ENCODE data around the gene ABCG4.
"Not testable (repeated sequence)": the region's sequence is repeated elsewhere in the genome, so short reads cannot be mapped to it uniquely, and the experiment has no call there.

Gene ABCG4

GRCh38 chr11:119155733-119156492 is 7.1 kb downstream of the ABCG4 start:
- no peak for DNase-seq

GRCh38 chr11:119156496-119156895 is 7.6 kb downstream of the ABCG4 start:
- DNase-seq, result no peak

- no peak for DNase-seq
Measured at GRCh38 chr11:119157063-119157462, 8.2 kb downstream of the ABCG4 start.

GRCh38 chr11:119158467-119158866 is 9.6 kb downstream of the ABCG4 start:
- no peak for DNase-seq

GRCh38 chr11:119160151-119160550 is 11.3 kb downstream of the ABCG4 start:
- DNase-seq, result no peak

GRCh38 chr11:119161871-119162270 is 13.0 kb downstream of the ABCG4 start:
- DNase-seq, result no peak

DNA sequence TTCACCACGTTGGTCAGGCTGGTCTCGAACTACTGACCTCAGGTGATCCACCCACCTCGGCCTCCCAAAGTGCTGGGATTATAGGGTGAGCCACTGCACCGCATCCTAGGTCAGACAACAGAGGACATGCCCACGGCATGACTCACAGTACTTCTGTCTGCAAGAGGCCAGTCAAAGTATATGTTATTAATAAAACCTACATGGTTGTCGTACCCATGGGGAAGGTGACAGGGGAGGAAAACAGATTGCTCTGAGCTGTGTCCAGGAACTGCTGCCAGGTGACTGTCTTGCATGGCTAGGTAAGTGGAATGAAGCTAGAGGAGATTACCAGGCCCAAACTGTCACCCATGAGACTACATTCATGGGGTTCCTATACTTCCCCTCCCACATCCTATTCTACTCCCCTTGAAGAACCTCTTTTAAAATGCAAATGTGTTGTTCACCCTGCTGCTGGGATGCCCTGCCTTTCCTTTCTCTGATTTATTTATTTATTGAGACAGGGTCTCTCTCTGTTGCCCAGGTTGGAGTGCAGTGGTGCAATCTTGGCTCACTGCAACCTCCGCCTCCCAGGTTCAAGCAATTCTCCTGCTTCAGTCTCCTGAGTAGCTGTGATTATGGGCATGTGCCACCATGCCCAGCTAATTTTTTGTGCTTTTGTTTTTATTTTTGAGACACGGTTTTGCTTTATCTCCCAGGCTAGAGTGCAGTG is 17.7 kb downstream of the ABCG4 start:
- DNase-seq, result no peak

GRCh38 chr11:119167077-119167458 is 18.2 kb downstream of the ABCG4 start:
- not testable (repeated sequence) for DNase-seq

DNA sequence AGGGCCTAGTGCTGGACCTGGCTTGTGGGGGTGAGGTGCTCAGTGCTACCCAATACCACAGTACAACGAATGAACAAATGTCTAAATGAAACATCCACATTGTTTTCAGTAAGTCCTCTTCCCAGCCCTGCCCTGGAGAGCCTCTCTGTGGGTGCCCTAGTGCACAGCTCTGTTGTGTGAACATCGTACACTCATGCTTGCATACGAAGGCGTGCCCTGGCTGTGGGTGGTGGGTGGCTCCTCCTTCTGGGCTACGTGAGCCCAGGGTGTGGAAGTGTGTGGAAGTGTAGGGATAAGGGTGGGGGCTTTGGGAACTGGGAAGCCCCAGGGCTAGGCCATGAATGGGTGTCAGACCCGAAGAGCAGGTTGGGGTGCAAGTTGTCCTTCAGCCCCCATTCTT is 19.1 kb downstream of the ABCG4 start:
- no peak for DNase-seq

DNA sequence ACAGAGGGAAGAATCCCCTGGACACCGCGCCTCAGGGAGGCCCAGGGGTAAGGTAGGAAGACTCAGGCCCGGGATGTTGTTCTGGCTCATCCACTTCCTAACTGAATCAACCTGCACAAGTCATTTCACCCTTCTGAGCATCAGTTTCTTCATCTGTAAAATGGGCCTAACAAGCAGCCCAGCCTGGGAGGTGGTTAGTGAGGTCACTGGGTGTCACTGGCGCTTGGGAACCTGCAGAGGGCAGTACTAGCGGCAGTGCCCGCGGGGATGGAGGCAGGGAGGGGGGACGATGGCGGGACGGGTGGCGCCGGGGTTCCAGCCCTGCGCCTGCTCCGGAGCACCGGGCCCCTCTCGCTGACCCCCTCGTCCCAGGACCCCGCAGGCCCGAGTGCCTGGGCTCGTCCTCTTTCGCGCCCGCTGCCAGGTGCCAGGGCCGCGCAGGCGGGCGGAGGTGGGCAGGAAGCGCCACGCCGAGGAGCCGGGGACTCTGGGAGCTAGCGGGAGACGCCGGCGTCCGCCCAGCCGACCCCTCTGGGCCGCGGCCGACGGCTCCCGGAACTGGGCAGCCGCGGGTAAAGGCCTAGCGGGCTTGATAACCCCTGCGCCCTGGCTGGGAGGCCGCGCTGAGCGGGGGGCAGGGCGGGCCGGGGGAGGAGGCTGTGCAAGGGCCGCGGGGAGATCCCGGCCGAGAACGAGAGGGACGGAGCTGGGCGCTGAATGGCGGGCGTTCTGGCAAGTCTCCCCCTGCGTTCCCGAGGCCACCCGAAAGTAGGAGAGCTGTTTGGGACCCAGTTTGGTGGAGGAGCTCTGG is 19.8 kb downstream of the ABCG4 start, which contains the start of gene NLRX1:
TSS of gene NLRX1 (plus strand) at position 255 of the 811 bp plus-strand sequence. CDS start 2,679 bp downstream, outside the sequence.
- peak; percentile 81 for DNase-seq

GRCh38 chr11:119169282-119169719 is 20.4 kb downstream of the ABCG4 start:
- peak; percentile 26 for DNase-seq

DNA sequence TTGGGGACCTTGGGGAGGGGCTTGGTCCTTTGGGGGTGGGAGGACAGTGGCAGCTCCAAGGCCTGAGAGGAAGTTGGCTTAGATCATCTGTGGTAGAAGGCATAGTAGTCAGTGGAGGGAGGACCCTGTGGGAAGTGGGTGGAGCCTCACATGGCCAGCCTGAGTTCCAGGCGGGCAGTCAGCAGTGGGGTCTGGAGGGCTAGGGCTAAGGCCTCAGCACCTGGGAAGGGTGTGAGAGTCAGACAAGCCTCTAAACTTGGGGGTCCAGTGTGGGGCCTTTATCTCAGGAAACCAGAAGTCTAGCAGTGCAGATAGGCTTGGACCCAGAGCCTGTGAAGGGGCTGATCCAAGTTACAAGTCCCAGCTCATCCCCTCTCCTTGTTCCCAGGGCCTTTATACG is 23.7 kb downstream of the ABCG4 start:
- no peak for DNase-seq

DNA sequence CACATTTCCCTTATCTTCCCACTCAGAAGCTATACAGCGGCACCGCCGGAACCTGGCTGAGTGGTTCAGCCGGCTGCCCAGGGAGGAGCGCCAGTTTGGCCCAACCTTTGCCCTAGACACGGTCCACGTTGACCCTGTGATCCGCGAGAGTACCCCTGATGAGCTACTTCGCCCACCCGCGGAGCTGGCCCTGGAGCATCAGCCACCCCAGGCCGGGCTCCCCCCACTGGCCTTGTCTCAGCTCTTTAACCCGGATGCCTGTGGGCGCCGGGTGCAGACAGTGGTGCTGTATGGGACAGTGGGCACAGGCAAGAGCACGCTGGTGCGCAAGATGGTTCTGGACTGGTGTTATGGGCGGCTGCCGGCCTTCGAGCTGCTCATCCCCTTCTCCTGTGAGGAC is 24.6 kb downstream of the ABCG4 start:
- DNase-seq, result no peak

GRCh38 chr11:119175493-119176077 is 26.7 kb downstream of the ABCG4 start:
- no peak for DNase-seq

DNA sequence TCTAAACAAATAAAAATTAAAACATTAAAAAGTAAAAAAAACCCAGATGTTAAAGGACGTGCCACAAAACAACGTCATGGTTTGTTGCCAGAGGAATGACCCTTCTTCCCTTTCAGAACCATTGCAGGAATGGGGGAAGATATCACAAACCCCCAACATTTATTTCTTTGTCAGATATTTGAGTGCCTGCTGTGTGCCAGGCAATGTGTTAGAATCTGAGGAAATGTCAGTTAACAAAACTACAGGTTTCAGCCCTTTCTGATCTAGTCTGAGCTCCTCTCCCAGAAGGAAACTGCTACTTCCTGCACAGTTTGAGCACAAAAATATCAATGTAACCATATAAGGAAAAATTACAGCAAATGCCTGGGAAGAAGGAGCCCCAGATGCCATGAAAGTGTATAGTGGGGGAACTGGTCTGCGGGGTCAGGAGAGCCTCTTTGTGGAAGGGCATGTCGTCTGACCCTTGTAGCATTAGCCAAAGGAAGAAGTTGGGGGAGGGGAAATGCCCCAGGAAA is 29.4 kb downstream of the ABCG4 start:
- no peak for DNase-seq

DNA sequence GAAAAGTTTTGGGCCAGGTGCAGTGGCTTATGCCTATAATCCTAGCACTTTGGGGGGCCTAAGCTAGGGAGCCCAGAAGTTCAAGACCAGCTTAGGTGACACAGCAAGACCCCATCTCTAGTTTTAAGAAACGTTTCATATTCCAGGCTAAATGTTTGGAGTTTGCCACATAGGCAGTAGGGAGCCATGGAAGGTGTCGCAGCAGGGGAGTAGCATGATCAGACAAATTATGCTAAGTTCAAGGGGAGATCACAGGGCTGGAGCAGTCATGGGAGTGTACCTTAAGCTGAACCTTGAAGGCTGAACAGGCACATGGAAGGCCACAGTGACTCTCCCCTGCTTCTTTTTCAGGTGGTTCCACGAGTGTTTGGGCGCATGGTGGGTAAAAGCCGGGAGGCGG is 30.5 kb downstream of the ABCG4 start:
- DNase-seq, result no peak

GRCh38 chr11:119179983-119180382 is 31.1 kb downstream of the ABCG4 start:
- no peak for DNase-seq

DNA sequence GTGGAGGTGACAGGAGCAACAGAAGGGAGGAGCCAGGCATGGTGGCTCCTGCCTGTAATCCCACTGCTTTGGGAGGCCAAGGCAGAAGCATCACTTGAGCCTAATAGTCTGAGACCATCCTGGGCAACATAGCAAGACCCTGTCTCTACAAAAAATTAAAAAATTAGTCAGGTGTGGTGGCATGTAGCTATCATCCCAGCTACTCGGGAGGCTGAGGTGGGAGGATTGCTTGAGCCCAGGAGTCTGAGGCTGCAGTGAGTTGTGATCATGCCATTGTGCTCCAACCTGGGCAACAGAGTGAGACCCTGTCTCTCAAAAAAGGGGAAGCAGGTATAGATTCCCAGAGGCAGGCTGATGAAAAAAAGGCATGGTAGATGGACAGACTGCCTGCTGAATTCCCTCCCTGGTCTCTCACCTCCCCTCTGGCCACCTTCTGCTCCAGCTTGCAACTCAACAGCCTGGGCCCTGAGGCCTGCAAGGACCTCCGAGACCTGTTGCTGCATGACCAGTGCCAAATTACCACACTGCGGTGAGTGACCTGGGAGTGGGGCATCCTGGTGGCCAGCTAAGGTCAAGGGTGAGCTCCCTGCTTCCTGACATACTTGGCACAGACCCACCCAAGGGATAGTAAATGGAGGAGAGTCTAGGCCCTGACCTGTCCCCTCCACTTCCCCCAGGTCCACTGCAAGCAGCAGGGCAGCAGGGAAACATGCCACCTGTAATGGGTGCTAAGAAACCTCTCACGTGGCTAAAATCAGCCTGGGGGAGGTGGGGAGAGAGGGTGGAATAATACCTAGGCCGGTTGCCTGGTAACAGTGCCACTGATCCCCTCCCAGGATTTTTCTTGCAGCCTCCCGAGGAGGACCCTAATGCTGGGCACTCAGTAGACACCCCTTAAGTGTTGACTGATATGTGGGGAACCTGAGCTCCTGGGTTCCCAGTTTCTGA is 32.2 kb downstream of the ABCG4 start:
- no peak for DNase-seq

GRCh38 chr11:119181677-119182412 is 33.0 kb downstream of the ABCG4 start:
- DNase-seq, result no peak

DNA sequence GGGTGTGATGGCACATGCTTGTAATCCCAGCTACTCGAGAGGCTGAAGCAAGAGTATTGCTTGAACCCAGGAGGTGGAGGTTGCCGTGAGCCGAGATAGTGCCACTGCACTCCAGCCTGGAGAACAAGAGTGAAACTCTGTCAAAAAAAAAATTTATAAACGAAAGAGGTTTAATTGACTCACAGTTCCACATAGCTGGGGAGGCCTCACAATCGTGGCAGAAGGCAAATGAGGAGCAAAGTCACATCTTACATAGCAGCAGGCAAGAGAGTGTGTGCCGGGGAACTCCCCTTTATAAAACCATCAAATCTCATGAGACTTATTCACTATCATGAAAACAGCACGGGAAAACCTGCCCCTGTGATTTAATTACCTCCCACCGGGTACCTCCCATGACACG is 35.5 kb downstream of the ABCG4 start:
- DNase-seq, result not testable (repeated sequence)

Data from stimulated activated CD4-positive, alpha-beta T cell treated with anti-CD3 and anti-CD28 coated beads, Interleukin-4, amount 100 ng/mL, for 1 hour (primary cell).